GM21381 (cell line): ENCODE measurements around the gene PTPN1.
"Not testable (repeated sequence)": the region's sequence is repeated elsewhere in the genome, so short reads cannot be mapped to it uniquely, and the experiment has no call there.

Source experiments
- ATAC-seq: cut with Tn5 transposase; IDR thresholded peaks from one replicate; pipeline ENCODE4 v1.9.1; 2021; ENCODE audit warnings: mild to moderate bottlenecking, moderate library complexity; ENCODE audit not compliant: unreplicated experiment

PTPN1 gene

DNA sequence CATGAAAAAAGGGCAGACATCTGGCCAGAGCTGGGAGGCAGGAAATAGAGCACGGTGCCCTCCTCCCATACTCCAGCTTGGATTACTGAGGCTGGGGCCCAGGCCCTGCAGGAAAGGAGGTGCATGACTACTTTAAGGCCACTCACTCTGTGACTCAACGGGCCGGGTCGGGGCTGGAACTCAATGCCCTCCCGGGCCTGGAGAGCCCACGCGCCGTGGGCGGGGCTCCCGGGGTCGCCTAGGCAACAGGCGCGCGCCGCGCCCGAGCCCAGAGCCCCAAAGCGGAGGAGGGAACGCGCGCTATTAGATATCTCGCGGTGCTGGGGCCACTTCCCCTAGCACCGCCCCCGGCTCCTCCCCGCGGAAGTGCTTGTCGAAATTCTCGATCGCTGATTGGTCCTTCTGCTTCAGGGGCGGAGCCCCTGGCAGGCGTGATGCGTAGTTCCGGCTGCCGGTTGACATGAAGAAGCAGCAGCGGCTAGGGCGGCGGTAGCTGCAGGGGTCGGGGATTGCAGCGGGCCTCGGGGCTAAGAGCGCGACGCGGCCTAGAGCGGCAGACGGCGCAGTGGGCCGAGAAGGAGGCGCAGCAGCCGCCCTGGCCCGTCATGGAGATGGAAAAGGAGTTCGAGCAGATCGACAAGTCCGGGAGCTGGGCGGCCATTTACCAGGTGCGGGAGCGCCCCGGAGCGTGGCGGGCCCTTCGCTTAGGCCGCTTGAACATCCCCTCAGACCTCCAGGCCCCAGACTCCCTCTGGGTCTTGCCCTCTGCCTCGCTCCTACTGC lies at the start of gene PTPN1:
Gene PTPN1 (plus strand): TSS at position 461 of the 783 bp plus-strand sequence. CDS start 145 bp downstream, at position 606.
- peak; percentile 88 for ATAC-seq

DNA sequence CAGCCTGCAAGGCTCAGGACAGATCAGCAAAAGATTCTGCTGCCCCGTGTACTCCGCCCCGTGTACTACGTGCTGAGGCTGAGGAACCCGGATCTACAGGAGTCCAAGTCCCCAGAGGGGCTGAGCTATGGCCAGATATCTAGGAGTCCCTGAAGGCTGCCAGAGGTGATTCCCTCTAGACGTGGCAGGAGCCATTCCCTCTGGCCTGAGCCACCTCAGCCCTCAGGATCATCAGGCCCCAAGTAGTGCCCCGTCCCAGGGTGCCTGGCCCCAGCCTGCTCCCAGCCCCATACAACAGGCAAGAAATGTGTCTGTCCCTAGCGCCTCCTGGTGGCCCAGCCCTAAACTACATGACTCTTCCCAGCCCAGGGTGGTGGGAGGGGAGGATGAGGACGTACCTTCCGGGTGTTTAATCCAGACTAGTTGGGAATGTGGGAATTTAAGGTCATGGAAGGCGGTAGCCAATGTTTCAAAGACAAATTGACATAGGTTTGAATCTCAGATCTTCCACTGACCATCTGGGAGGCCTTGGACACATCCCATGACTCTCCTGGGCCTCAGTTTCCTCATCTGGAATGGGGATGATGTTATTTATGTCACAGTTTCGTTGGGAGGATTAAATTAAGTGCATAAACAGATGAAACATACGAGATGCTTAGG lies 49.4 kb upstream of the PTPN1 start:
- ATAC-seq, result no peak

DNA sequence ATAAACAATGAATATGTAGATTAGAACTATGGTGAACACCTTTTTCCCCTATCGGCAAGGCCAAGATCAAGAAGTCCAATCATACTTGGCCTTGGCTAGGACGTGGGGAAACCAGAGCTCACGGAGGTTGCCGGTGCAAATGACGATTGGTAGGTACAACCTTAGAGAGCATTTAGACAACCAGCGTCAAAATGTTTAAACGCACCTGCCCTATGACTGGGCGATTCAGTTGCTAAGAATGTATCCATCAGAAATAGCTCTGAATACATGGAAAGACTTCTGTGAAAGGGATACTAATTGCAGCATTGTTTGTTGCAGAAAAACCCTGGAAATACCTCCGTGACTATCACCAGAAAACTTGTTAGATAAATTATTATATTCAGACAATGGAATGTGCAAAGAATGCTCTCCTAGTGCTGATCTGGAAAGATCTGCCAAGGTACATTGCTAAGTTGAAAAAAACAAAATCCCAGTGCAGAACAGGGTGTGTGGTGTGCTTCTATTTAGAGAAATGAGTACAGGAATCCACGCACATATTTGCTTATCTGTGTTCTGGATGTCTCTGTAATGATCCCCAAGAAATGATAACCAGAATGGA lies 48.0 kb upstream of the PTPN1 start:
- no peak for ATAC-seq

DNA sequence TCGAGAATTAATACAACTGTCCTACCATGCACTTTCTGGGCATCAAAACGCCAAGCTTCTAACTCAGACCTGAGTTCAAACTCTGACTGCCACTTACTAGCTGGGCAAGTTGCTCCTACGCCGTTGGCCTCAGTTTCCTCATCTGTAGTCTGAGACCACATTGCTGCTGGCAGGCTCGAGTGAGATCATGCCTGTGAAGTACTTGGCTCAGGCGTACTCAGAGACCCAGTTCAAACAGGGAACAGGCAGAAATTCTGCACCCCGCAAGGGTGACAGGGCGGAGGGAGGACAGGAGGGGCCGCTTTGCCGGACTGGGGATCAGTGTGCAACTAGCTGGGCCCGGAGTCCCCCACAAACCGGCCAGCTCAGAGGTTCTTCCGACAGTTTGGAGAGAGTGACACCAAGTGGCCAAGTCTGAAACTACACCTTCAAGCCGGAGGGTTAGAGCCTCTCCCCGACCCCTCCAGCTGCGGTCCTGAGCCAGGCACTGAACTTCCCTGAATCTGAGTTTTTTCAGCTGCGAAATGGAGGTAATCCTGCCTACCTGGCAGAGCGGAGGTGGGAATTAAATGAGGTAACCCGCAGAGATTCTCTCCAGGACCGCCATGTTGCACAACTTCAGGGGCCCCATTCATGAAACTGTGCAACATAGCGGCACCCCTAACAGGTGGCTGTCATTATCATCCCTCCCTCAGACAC lies 46.0 kb upstream of the PTPN1 start:
- ATAC-seq, result peak; percentile 50

DNA sequence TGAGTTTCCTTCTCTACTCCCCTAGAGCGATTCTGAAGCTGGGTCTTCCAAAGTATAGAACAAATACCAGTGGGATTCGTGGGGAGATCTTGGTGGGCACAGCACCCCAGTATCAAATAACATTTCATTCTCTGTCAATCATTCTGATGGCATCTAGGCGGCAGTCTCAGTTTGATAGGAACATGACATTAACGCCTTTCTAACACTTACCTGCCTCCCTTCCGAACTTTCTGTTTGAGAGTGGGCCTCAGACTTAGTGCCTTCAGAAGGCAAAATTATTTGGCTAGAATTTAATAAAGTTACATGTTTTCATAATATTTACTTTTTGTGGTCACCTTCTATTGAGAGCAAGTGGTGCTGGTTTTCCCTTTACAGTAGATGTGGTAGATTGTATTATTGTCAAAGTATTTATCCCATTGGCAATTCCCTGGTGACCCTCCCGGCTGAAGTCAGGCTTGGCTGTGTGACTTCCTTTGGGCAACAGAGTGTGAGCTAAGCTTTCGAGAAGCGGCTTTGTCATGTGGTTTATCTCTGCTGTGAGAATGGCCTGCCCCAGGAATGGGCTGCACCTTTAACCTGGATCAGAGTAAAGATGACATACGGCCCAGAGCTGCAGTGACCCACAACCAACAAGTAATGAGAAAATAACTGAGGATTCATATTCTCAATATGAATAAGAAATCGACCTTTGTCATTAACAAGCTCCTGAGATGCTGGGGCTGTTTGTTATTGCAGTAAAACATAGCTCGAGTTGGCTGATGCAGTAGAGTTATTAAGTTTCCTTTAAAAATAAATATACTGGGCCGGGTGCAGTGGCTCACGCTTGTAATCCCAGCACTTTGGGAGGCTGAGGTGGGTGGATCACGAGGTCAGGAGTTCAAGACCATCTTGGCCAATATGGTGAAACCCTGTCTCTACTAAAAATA lies 45.2 kb upstream of the PTPN1 start:
- no peak for ATAC-seq

DNA sequence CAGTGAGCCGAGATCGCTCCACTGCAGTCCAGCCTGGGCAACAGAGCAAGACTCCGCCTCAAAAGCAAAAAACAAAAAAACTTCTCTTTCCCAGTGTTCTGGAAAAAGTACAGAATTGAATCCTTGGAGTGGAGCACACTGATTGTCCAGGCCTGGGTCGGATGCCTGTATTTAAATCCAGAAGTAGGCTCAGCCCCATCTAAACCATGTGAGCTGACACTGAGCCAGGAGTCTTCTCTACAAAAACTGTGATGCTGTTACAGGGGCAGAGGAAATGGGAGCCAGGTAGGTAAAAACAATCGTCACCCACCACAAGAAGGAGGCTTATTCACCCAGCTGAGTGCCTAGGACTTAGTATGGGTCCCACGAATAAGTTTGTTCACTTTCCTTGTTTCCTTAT lies 43.0 kb upstream of the PTPN1 start:
- ATAC-seq, result no peak

DNA sequence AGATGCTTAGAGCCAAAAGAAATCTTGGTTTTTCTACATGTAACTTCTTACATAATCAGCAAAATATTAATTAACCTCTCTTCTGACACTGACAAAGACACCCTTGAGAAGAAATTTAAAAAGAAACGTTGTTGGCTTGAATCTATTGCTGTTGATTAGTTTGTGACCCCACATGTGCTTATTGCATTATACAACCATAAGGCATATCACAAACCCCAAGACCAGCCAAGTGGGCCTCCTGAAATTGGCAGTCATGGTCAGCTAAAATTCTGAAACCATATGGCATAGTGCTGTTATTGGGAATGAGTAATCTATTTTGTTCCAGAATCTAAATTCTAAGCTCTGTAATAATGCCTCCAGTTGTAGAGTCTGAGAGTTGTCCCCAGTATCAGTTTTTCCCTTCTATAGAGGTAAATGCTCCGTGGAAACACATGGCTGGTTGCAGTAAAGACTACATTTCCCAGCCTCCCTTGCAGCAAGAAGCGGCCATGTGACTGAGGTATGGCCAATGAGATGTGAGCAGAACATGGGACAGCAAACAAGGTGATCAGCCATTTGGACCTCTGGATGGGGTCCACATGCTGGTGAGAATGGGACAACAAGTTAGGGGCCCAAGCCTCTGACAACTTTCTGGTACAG lies 42.3 kb upstream of the PTPN1 start:
- no peak for ATAC-seq

DNA sequence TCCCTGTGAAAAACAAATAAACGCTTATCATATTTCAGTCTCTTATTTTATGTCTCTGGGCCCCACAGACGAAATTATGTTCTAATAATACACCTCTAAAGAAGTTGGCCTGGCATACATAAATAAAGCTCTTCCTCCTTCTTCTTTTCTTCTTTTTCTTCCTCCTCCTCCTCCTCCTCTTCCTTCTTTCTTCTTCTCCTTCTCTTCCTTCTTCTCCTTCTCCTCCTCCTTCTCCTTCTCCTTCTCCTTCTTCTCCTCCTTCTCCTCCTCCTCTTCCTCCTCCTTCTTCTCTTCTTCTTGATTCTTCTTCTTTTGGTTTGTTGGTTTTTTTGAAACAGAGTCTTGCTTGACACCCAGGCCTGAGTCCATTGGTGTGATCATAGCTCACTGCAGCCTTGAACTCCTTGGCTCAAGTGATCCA lies 41.8 kb upstream of the PTPN1 start:
- ATAC-seq, result no peak

DNA sequence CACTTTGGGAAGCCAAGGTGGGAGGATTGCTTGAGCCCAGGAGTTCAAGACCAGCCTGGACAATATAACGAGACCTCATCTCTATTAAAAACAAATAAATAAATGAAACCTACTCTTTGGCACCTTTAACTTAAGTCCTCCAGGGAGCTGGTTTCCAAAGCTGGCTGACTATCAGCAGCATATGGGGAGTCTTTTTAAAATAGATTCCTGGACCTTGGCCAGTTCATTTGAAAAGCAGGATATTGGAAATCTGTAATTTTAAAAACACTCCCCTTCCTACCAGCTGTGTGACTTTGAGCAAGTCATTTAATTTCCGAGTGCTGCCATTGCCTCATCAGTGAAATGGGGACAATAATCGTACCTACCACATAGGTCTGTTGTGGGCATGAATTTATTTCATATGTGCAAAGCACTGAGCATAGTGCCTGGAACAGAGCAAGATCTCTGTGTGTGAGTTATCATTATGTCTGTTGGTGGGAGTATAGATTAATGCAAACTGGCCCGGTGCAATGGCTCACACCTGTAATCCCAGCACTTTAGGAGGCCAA lies 40.9 kb upstream of the PTPN1 start:
- ATAC-seq, result no peak

DNA sequence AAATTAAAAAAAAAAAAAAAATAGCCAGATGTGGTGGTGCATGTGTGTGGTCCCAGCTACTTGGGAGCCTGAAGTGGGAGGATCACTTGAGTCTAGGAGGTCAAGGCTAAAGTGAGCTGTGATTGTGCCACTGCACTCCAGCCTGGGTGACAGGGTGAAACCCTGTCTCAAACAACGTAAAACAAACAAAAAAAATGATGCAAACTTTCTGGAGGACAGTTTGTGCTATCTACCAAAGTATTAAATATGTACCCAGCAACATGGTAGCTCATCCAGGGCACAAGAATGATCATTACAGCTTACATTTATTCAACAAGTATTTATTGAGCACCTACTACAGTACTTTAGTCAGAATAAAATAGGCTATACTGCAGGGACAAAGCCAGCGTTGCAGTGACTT lies 40.4 kb upstream of the PTPN1 start:
- no peak for ATAC-seq

DNA sequence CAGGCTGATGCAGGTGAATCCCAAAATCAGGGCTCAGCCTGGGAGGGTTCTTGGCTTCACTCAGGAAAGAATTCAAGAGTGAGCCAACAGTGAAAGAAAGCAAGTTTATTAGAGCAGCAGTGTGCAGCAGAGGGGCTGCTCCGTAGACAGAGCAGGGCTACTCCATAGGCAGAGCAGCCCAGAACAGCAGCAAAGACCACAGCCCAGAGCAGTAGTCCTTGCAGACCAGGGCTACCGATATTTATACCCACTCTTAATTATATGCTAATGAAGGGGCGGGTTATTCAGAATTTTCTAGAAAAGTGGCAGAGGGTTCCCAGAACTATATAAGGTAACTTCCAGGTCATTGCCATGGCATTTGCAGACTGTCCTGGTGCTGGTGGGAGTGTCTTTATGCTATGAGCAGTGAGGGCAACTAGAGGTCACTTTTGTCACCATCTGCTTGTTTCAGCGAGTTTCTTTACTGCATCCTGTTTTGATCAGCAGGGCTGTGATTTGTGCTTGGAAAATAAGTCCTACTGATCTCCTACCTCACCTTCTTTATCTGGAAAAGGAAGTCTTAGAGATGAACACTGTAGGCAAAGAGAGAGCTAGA lies 39.8 kb upstream of the PTPN1 start:
- no peak for ATAC-seq

DNA sequence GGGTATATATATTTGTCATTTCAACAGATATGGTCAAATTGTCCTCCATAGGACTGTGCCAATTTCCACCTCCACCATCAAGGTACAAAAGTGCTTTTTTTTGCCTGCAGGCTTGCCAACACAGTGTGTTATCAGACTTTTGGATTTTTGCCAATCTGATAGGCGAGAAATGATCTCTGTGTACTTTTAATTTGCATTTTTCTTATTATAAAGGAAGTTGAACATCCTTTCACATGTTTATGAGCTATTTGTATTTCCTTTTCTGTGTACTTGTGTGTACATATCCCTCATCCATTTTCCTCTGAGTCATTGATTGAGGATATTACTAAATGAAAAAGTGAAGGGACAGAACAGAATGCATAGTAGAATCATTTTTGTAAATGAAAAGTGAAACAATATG lies 39.0 kb upstream of the PTPN1 start:
- ATAC-seq, result no peak

DNA sequence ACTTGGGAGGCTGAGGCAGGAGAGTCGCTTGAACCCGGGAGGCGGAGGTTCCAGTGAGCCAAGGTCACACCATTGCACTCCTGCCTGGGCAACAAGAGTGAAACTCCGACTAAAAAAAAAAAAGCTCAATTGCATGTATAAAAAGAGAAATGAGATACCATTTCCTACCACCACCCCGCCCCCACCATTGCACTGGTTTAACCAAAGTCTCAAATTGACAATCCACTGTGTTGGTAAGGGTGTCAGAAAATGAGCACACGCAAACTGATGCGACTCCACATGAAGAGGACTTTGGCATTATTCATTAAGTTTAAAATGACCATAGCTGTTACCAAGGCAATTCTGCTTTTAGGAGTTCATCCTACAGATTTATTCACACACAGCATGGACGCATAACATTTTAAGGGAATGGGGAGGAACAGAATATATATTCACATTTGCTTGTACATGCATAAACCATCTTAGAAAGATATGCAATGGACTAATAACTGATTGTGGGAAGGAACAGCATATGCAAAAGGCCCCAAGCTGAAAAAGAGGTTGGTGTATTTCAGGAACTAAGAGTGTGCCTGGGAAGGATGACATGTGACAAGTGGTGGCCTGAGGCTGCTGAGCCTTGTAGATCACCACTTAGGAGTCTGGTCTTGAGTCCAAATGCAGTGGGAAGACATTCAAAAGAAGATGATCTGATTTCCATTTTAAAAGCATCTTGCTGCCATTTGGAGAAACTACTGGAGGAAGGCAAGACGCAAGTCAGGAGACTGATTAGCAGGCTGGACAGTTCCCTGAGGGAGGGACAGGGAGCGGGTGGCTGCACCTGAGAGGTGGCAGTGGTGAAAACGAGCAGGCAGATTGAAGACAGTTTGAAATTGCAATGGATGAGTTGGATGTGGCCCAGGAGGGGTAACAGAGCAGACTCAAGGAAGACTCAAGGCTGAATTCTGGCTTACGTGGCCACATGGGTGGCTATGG lies 37.2 kb upstream of the PTPN1 start:
- ATAC-seq, result no peak

DNA sequence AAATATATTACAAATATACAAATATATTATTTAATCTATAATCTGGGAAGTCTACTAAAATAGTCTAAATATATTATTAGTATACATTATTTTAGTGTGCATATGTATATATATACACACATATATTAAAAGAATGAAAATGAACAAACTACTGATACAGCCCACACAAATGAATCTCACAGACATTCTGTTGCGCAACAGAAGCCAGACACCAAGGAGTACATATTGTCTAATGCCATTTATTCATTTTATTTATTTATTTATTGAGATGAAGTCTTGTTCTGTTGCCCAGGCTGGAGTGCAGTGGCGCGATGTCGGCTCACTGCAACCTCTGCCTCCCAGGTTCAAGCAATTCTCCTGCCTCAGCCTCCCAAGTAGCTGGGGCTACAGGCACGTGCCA lies 35.8 kb upstream of the PTPN1 start:
- not testable (repeated sequence) for ATAC-seq

DNA sequence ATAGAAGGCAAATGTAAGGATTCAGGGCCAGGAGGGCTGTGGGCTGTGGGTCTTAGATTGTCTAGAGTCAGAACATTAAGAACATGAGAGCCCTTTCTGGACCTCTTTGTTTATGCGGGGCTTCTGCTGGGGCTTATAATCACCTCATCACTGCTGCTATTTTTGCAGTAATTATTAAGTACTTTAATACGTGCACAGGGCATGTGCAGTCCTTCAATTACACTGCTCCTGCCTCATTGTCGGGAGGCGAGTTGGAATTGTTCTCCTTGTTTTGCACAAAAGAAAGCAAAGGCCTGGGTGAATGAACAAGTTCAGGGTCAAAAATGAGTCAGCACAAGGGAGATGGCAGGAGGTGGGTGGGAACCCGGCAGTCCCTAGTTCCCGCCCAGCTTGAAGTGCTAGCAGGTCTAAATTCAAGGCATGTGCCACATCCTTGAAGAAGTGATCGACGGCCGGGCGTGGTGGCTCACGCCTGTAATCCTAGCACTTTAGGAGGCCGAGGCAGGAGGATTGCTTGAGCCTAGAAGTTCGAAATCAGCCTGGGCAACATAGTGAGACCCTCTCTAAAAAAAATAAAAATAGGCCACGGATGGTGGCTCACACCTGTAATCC lies 34.4 kb upstream of the PTPN1 start:
- no peak for ATAC-seq

DNA sequence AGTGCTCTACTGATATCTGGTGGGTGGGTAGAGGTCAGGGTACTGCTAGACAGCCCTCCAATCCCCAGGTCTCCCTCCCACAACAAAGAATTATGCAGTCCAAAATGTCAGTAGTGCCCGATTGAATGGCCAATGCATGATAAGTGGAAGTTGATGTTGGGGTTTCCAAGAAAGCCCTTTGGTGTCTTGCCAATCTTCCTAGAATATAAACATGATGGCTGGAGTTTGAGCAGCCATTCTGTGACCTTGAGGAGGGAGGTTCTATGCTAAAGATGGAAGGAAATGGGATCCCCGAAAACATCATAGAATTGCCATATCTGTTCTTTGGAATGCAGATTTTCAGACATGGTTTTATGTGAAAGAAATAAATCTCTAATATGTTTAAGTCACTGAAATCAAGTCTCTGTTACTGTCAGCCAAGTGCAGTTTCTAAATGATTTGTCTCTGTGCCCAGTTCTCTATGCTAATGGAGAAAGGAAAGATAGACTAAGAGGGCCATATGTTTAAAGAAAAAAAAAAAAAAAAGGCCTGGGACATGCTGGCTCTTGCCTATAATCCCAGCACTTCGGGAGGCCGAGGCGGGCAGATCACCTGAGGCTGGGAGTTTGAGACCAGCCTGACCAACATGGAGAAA lies 32.8 kb upstream of the PTPN1 start:
- ATAC-seq, result no peak
